Astrocyte (in vitro differentiated cells and primary cell): ENCODE data around the gene SLC12A4.

Experiments
- EZH2 ChIP-seq: IDR thresholded peaks from 2 replicates; pipeline ENCODE4 v1.6.1; 2012; ENCODE audit warnings: mild to moderate bottlenecking, low read length, inconsistent platforms; ENCODE audit not compliant: insufficient read depth
- TF ChIP-seq, protein P1 (sequence below): IDR thresholded peaks from 2 replicates; pipeline ENCODE4 v1.5.1; 2011; ENCODE audit warnings: low read depth, mild to moderate bottlenecking, inconsistent platforms, low read length, moderate library complexity; ENCODE audit not compliant: insufficient read depth

- TF ChIP-seq, protein P1, sequence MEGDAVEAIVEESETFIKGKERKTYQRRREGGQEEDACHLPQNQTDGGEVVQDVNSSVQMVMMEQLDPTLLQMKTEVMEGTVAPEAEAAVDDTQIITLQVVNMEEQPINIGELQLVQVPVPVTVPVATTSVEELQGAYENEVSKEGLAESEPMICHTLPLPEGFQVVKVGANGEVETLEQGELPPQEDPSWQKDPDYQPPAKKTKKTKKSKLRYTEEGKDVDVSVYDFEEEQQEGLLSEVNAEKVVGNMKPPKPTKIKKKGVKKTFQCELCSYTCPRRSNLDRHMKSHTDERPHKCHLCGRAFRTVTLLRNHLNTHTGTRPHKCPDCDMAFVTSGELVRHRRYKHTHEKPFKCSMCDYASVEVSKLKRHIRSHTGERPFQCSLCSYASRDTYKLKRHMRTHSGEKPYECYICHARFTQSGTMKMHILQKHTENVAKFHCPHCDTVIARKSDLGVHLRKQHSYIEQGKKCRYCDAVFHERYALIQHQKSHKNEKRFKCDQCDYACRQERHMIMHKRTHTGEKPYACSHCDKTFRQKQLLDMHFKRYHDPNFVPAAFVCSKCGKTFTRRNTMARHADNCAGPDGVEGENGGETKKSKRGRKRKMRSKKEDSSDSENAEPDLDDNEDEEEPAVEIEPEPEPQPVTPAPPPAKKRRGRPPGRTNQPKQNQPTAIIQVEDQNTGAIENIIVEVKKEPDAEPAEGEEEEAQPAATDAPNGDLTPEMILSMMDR, result no peak
- TF ChIP-seq EZH2, result no peak
Measured at GRCh38 chr16:67964477-67965131, 3.8 kb downstream of the SLC12A4 start.
